Mesothelial cell of epicardium (in vitro differentiated cells): Measurements from ENCODE around the gene PRRT1. TPM values are rescaled to one million over a fixed set of nuclear protein-coding genes. Genes with fewer than 3 reads are reported as not detected.
"Not testable (repeated sequence)": the region's sequence is repeated elsewhere in the genome, so short reads cannot be mapped to it uniquely, and the experiment has no call there.

ENCODE experiments used
- DNase-seq, 2 experiments: peaks; one replicate each; pipeline ENCODE4 v3.0.0; 2021; ENCODE audit warnings: low spot score in 2 of 2; ENCODE audit not compliant: unreplicated experiment in 2 of 2
- H3K27ac Mint-ChIP-seq: 2 replicates; pipeline ENCODE4 v1.8.0; 2021; ENCODE audit warnings: mixed read lengths
- H3K27me3 Mint-ChIP-seq: 2 replicates; pipeline ENCODE4 v1.8.0; 2021; ENCODE audit warnings: low read depth, mixed read lengths
- H3K36me3 Mint-ChIP-seq: 2 replicates; pipeline ENCODE4 v1.8.0; 2021; ENCODE audit warnings: mixed read lengths
- H3K4me1 Mint-ChIP-seq: 2 replicates; pipeline ENCODE4 v1.8.0; 2021; ENCODE audit warnings: mixed read lengths
- H3K4me3 Mint-ChIP-seq: 2 replicates; pipeline ENCODE4 v1.8.0; 2021; ENCODE audit warnings: mild to moderate bottlenecking, moderate library complexity, mixed read lengths
- H3K9me3 Mint-ChIP-seq: 2 replicates; pipeline ENCODE4 v1.8.0; 2021; ENCODE audit warnings: mixed read lengths
- CTCF ChIP-seq: fragments of 200-600 bp; sonication (generic); IDR thresholded peaks from one replicate; pipeline ENCODE4 v1.5.0; 2021; ENCODE audit warnings: antibody characterized with exemption; ENCODE audit not compliant: unreplicated experiment
- microRNA-seq: library from miRNA; unstranded; fragments of <30 nt; microRNA quantifications from one replicate; pipeline ENCODE4 v1.2.0, GENCODE V29; 2021; ENCODE audit warnings: inconsistent platforms, mixed read lengths
- total RNA-seq: library from RNA; stranded (reverse); gene quantifications from 3 replicates; pipeline ENCODE4 v1.2.1, GENCODE V29; 2021

PRRT1 gene
- total RNA-seq, 1 donor from 2014 or later, result 3.0 TPM

GRCh38 chr6:32108727-32109113 lies 43.0 kb downstream of the PRRT1 start:
- Mint-ChIP-seq H3K27me3 (peaks cover 50% of the 10 kb centered on the region), H3K36me3 (no peaks in the 10 kb centered on the region), H3K4me3 (peak overlapping the region; percentile 1), H3K9me3 (no peaks in the 10 kb centered on the region), H3K4me1 (peaks cover 18% of the 10 kb centered on the region), H3K27ac (peak overlapping the region; percentile 65)
- no peak for TF ChIP-seq CTCF
- DNase-seq, result no peak

DNA sequence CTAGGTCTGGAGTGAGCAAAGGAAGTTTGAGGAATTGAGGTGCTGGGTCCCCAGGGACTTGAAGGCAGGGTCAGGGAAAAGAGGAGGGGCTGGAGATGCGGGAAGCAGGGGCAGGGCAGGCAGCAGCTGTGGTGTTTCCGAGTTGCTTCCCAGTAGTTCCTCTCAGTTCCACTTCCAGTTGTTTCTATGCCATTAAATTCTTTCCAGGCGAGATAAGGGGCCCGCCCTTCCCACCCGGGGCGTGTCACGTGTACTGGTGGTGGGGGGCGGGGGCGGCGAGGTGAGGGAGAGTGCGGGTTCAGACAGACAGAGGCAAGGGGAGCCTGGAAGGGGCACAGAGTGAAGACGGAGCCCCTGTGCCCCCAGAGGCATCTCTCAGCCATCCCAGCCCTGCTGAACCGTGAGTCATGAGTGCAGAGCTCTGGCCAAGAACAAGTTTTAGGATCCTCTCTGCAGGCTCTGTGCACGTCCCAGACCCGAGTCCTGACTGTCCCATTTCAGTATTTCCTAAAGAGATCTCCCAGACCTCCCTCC lies 43.6 kb downstream of the PRRT1 start:
- Mint-ChIP-seq H3K36me3 (no peaks in the 10 kb centered on the region), H3K27ac (peak overlapping the region; percentile 65), H3K27me3 (peaks cover 53% of the 10 kb centered on the region), H3K4me1 (peaks cover 18% of the 10 kb centered on the region), H3K9me3 (no peaks in the 10 kb centered on the region), H3K4me3 (no peak overlapping the region)
- no peak for TF ChIP-seq CTCF
- DNase-seq, result no peak

DNA sequence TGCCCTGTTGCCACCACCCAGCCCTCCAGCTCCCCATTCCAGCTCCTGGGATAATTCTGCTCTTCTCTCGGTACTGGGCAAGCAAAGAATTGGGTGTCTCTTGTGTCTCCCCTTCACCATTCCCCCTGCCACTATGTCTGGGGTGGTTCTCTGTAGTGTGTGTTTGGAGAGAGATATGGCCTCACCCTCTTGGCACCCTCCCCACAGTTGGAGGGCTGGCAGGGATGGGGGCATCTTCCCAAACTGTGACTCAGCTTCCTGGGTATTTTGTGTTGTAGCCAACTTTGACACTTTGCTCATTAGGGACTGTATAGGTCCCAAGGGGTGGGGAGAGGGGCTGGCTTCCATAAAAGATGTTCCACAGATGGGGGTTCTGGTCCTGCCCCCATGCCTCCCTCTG lies 44.3 kb downstream of the PRRT1 start:
- DNase-seq, result no peak
- H3K4me3 Mint-ChIP-seq, result no peak overlapping the region
- H3K4me1 Mint-ChIP-seq, result peaks cover 18% of the 10 kb centered on the region
- H3K27ac Mint-ChIP-seq, result no peak overlapping the region
- no peak for TF ChIP-seq CTCF
- peaks cover 53% of the 10 kb centered on the region for H3K27me3 Mint-ChIP-seq
- no peaks in the 10 kb centered on the region for H3K9me3 Mint-ChIP-seq
- H3K36me3 Mint-ChIP-seq, result no peaks in the 10 kb centered on the region

DNA sequence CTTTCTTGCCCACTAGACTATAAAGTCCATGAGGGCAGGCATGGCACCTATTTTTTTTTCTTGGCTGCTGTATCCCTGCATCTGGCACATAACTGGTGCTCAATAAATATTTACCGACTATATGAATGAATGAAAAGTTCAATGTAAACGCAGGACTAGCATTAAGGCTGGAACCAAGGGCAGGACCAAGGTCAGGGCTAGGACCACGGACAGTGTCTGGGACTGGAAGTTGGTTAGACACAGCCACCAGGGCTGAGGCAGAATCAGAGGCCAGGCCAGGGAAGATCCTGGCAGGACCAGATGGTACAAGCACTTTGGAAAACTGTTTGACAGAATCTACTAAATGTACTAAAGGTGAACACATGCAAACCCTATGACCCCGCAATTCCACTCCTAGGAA lies 46.3 kb downstream of the PRRT1 start:
- Mint-ChIP-seq H3K9me3 (no peaks in the 10 kb centered on the region), H3K4me1 (peaks cover 18% of the 10 kb centered on the region), H3K27ac (no peak overlapping the region), H3K27me3 (peaks cover 53% of the 10 kb centered on the region), H3K4me3 (no peak overlapping the region), H3K36me3 (no peaks in the 10 kb centered on the region)
- no peak for TF ChIP-seq CTCF
- DNase-seq, result no peak

GRCh38 chr6:32102255-32102654 lies 49.5 kb downstream of the PRRT1 start:
- H3K27me3 Mint-ChIP-seq, result peaks cover 32% of the 10 kb centered on the region

GRCh38 chr6:32100251-32100650 lies 51.5 kb downstream of the PRRT1 start:
- not testable (repeated sequence) for H3K4me3 Mint-ChIP-seq, H3K4me1 Mint-ChIP-seq, H3K9me3 Mint-ChIP-seq, DNase-seq, H3K36me3 Mint-ChIP-seq, H3K27ac Mint-ChIP-seq
- peaks cover 17% of the 10 kb centered on the region for H3K27me3 Mint-ChIP-seq

More at GRCh38 chr6:32102255-32102654, 49.5 kb downstream of the PRRT1 start:
- no peaks in the 10 kb centered on the region for H3K4me1 Mint-ChIP-seq
- H3K27ac Mint-ChIP-seq, result no peak overlapping the region
- H3K4me3 Mint-ChIP-seq, result no peak overlapping the region
- DNase-seq, result no peak
- H3K9me3 Mint-ChIP-seq, result no peaks in the 10 kb centered on the region
- H3K36me3 Mint-ChIP-seq, result no peaks in the 10 kb centered on the region
- TF ChIP-seq CTCF, result no peak

Small RNA genes within 50 kb of the gene (microRNA-seq; reads per million reads assigned to microRNA genes)
- gene MIR6721, result 7.0 reads per million, percentile 26 among the genes with 10 or more reads in this experiment
- gene MIR6833, result 1.2 reads per million

Other genes with a start within 250 kb of the PRRT1 start
- gene ZBTB12, start 249.9 kb downstream of the PRRT1 start, total RNA-seq, result 35.3 to 37.1 TPM (median 35.9 TPM) in 3 replicates
- 1.6 to 2.9 TPM (median 2.7 TPM) in 3 replicates for gene C2, start 224.2 kb downstream of the PRRT1 start, total RNA-seq
- gene CFB, start 205.8 kb downstream of the PRRT1 start, total RNA-seq, result 1.4 to 2.4 TPM (median 1.8 TPM) in 3 replicates
- 55.5 to 60.0 TPM (median 59.8 TPM) in 3 replicates for gene NELFE, start 193.0 kb downstream of the PRRT1 start, total RNA-seq
- 78.6 to 84.3 TPM (median 82.0 TPM) in 3 replicates for gene SKIC2, start 192.8 kb downstream of the PRRT1 start, total RNA-seq
- 25.2 to 28.1 TPM (median 26.1 TPM) in 3 replicates for gene DXO, start 179.8 kb downstream of the PRRT1 start, total RNA-seq
- 12.0 to 15.3 TPM (median 12.3 TPM) in 3 replicates for gene C4A, start 169.9 kb downstream of the PRRT1 start, total RNA-seq
- gene C4B, start 137.1 kb downstream of the PRRT1 start, total RNA-seq, result 10.4 to 12.5 TPM (median 11.5 TPM) in 3 replicates
- 0.58 to 1.2 TPM (median 0.91 TPM) in 3 replicates for gene CYP21A2, start 113.5 kb downstream of the PRRT1 start, total RNA-seq
- gene TNXB, start 42.6 kb downstream of the PRRT1 start, total RNA-seq, result 10.8 to 13.9 TPM (median 13.6 TPM) in 3 replicates
- 95.8 to 99.8 TPM (median 96.3 TPM) in 3 replicates for gene ATF6B, start 23.7 kb downstream of the PRRT1 start, total RNA-seq
- 5.4 to 6.0 TPM (median 6.0 TPM) in 3 replicates for gene FKBPL, start 21.7 kb downstream of the PRRT1 start, total RNA-seq
- 49.3 to 58.6 TPM (median 51.5 TPM) in 3 replicates for gene PPT2, start 2.2 kb upstream of the PRRT1 start, total RNA-seq
- 45.7 to 48.3 TPM (median 45.7 TPM) in 3 replicates for gene EGFL8, start 12.7 kb upstream of the PRRT1 start, total RNA-seq
- gene AGPAT1, start 24.1 kb upstream of the PRRT1 start, total RNA-seq, result 63.2 to 69.0 TPM (median 64.6 TPM) in 3 replicates
- gene RNF5, start 26.5 kb upstream of the PRRT1 start, total RNA-seq, result 60.7 to 62.8 TPM (median 62.1 TPM) in 3 replicates
- 23.7 to 28.1 TPM (median 27.5 TPM) in 3 replicates for gene AGER, start 32.3 kb upstream of the PRRT1 start, total RNA-seq
- gene PBX2, start 38.3 kb upstream of the PRRT1 start, total RNA-seq, result 236 to 250 TPM (median 246 TPM) in 3 replicates
- gene GPSM3, start 40.7 kb upstream of the PRRT1 start, total RNA-seq, result 7.6 to 10.1 TPM (median 8.6 TPM) in 3 replicates
- 2.3 to 2.6 TPM (median 2.5 TPM) in 3 replicates for gene NOTCH4, start 72.1 kb upstream of the PRRT1 start, total RNA-seq
- gene TSBP1, start 220.0 kb upstream of the PRRT1 start, total RNA-seq, result not detected in 3 replicates